NOMO-1 (cell line): ENCODE data around the gene ABCC3.
"Not testable (repeated sequence)": the region's sequence is repeated elsewhere in the genome, so short reads cannot be mapped to it uniquely, and the experiment has no call there.

Experiments used
- DNase-seq, 2 experiments: peaks; one replicate each; lab custom pipeline; 2025; ENCODE audit not compliant: unreplicated experiment in 2 of 2; lab: John Stamatoyannopoulos, UW

Gene ABCC3

DNA sequence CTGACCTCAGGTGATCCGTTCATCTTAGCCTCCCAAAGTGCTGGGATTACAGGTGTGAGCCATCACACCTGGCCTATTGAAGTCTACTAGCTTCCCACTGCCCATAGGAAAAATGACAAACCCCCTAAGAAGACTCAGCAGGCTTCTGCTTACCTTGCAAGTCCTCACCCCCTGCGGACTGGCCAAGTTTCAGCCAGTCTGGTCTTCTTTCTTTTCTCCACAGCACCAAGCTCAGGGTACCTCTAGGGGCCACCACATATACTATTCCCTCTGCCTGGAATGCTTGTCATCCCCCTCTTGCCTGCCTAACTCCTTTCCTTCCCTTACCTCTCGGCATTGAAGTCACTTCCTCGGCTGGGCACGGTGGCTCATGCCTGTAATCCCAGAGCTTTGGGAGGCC lies 31.2 kb downstream of the ABCC3 start:
- DNase-seq, result no peak

DNA sequence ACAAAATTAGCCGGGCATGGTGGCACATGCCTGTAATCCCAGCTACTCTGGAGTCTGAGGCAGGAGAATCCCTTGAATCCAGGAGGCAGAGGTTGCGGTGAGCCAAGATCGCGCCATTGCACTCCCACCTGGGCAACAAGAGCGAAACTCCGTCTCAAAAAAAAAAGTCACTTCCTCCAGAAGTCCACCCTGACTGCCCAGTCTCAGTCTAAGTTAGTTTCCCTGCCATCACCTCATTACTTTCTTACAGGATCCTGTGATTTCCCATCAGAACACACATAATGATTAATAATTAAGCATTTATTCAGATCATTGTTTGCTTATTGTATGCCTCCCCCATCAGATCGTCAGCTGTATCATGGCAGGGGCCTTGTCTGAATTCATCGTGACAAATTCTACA lies 31.6 kb downstream of the ABCC3 start:
- no peak for DNase-seq

DNA sequence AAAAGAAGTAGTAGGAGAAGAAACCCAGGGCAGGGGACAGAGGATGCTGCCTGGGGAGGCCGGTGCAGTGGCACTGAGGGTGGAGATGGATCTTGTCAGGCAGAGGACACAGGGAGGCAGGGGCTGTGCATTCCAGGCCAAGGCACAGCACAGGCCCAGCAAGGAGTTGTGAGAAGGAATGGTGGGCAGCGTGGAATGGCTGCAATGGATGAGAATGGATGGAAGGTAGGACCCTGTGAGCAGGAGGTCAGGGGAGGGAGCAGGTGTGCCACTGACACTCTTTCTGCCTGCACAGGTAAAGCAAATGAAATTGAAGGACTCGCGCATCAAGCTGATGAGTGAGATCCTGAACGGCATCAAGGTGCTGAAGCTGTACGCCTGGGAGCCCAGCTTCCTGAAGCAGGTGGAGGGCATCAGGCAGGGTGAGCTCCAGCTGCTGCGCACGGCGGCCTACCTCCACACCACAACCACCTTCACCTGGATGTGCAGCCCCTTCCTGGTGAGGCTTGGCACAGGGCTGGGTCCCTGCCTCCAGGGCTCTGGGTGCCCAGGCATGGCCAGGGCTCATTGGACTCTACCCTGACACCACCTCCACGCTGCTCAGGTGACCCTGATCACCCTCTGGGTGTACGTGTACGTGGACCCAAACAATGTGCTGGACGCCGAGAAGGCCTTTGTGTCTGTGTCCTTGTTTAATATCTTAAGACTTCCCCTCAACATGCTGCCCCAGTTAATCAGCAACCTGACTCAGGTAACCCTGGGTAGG lies 32.8 kb downstream of the ABCC3 start:
- DNase-seq, result no peak

DNA sequence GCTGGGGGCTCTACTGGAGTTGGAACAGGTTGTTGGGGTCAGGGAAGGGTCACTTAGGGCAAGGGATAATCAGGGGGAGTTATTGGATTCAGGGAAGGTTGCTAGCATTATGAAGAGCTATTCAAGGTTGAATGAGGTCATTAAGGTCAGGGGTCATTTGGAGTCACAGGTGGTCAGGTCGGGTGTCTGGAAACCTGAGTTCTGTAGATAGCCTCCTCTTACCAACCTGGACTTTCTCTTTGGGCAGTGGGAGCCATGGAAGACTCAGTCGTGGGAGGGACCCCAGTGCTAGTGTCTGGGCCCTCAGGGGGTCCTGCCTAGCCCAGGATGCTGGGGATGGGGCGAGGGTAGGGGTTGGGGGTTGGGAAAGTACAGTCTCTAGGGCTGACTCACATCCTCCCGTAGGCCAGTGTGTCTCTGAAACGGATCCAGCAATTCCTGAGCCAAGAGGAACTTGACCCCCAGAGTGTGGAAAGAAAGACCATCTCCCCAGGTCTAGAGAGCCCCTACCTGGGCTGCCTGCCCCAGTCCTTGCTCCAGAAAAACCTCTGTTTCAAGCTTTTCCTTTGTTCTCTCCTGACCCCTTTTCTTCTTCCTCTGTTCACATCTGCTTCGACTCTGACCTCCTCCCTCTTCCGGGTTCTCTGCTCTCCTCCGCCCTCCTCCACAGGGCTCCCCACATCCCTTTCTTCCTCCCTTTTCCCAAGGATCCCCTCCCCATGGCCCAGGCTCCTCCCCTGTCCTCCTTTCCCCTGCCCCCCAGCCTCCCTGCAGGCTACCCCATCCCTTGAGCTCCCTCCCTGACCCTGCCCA lies 33.5 kb downstream of the ABCC3 start:
- DNase-seq, result no peak

DNA sequence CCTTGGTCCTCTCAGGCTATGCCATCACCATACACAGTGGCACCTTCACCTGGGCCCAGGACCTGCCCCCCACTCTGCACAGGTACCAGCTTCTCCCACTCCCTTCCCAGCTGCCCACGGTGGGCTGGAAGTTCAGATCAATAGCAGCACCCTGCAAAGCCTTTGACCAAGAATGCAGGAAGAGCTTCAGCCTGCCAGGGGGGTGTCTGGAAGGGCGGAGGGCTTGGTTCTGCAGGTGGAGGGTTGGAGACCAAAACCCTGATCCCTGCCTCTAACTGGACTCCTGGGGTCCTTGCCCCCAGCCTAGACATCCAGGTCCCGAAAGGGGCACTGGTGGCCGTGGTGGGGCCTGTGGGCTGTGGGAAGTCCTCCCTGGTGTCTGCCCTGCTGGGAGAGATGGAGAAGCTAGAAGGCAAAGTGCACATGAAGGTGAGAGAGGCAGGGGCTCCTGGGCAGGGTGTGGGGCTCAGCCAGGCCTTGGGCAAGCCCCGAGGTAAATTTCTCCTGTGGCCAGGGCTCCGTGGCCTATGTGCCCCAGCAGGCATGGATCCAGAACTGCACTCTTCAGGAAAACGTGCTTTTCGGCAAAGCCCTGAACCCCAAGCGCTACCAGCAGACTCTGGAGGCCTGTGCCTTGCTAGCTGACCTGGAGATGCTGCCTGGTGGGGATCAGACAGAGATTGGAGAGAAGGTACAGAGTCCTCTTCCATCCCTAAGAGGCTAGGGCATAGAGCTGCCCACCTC lies 34.3 kb downstream of the ABCC3 start:
- DNase-seq, result no peak

DNA sequence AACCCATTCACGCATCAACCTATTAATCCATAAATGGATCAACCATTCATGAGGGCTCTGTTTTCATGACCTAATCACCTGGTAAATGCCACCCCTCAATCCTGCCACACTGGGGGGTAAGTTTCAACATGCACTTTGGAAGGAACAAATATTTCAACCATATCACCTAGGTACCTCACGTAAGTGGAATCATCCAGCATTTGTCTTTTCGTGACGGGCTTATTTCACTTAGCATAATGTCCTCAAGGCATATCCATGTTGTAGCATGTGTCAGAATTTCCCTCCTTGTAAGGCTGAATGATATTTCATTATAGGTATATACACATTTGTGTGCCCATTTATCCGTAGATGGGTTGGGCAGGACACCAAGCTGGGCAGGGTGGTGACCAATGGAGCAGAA lies 37.4 kb downstream of the ABCC3 start:
- no peak for DNase-seq

DNA sequence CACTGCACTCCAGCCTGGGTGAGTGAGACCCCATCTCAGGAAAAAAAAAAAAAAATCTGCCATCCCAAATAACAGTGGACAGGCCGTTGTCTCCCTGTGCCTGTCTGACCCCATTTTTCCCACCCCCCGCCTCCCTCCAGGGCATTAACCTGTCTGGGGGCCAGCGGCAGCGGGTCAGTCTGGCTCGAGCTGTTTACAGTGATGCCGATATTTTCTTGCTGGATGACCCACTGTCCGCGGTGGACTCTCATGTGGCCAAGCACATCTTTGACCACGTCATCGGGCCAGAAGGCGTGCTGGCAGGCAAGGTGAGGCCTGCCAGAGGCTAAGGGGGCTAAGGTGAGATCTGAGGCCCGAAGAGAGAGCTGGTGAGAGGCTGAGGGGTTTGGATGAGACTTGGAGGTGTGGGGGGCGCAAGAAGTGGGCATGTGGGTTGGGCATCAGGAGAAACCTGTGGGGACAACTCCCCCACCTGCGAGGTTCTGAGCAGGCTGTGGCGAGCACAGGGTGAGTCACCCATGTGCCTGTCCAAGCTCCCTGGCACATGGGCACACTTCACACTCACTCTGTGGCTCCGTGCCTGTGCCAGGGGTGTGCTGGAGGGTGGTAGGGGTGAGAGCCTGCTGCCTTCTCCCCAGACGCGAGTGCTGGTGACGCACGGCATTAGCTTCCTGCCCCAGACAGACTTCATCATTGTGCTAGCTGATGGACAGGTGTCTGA lies 38.3 kb downstream of the ABCC3 start:
- DNase-seq, result no peak

DNA sequence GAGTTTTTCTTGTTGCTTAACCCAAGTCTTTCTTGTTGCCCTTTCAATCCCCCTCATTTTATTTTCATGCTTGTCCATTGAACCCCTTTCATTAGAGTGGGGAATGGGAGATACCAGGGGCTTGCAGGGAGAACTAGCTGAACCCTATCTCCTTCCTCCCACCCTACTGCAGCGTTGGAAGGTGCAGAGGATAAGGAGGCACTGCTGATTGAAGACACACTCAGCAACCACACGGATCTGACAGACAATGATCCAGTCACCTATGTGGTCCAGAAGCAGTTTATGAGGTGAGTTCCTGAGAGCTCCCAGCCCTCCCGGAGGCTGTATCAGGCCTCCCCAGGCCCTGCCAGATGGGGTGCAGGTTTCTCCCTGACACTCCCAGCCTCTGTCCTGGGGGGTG lies 40.5 kb downstream of the ABCC3 start:
- DNase-seq, result no peak

DNA sequence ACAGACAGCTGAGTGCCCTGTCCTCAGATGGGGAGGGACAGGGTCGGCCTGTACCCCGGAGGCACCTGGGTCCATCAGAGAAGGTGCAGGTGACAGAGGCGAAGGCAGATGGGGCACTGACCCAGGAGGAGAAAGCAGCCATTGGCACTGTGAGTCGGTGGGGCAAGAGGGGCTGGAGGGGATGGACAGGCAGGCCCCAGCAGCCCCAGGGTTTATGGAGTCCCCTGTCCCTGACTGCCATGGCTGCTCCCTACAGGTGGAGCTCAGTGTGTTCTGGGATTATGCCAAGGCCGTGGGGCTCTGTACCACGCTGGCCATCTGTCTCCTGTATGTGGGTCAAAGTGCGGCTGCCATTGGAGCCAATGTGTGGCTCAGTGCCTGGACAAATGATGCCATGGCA lies 40.9 kb downstream of the ABCC3 start:
- no peak for DNase-seq

DNA sequence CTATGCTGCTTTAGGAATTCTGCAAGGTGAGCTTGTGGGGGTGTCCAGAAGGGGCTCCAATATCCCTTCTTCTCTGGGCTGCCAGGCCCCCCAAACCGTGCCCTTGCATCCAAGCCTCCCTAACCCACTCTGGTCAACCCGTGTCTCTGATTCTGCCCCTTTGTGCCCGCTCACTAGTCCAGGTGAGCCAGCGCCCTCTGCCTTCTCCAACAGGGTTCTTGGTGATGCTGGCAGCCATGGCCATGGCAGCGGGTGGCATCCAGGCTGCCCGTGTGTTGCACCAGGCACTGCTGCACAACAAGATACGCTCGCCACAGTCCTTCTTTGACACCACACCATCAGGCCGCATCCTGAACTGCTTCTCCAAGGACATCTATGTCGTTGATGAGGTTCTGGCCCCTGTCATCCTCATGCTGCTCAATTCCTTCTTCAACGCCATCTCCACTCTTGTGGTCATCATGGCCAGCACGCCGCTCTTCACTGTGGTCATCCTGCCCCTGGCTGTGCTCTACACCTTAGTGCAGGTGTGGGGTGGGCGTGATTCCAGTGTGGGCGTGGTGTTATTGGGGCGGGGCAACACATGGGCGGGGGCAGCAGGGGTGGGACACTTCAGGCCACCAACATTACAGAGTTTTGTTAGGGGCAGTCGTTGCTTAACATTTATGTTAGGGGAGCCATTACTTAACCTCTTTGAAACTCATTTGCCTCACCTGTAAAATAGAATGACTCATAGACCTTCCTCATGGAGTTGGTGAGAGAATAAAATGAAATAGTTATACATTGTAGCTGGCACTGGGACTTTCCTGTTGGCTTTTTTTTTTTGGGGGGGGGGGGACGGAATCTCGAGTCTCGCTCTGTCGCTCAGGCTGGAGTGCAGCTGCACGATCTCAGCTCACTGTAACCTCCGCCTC lies 41.6 kb downstream of the ABCC3 start:
- no peak for DNase-seq

DNA sequence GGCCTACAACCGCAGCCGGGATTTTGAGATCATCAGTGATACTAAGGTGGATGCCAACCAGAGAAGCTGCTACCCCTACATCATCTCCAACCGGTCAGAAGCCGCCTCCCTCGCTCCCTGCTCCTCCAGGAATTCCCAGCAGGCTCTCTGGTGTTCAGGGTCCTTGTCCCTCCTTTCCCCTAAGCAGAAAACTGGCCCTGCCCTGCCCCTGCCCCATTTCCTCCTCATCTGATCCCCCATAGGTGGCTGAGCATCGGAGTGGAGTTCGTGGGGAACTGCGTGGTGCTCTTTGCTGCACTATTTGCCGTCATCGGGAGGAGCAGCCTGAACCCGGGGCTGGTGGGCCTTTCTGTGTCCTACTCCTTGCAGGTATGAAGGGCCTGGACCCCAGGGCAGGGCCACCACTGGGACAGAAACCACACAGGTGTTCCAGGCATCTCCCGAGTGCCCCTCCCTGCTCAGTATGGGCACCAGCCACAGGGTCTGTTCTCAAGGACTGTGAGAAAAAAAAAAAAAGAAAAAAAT lies 43.2 kb downstream of the ABCC3 start:
- DNase-seq, result no peak

DNA sequence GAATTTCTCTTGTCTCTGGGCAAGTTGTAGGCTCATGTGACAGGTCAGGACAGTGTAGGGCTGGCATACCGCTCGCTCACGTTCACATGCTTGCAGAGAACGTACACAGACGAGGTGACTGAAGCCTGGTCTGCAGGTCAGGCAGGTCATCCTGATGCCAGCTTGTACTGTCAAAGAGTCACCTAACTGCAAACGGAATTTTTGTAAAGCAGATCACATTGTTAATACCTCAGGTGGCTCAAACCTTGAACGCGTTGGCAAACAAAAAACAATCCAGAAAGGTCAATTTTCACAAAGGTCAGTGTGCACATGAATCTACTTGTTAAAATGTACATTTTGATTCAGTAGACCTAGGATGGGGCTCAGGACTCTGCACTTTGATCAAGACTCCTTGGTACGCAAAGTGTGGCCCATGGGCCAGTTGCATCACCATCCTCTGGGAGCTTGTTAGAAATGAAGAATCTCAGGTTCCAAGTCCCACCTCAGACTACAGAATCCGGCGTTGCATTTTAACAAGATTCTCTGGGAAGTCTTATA lies 44.4 kb downstream of the ABCC3 start:
- DNase-seq, result no peak

DNA sequence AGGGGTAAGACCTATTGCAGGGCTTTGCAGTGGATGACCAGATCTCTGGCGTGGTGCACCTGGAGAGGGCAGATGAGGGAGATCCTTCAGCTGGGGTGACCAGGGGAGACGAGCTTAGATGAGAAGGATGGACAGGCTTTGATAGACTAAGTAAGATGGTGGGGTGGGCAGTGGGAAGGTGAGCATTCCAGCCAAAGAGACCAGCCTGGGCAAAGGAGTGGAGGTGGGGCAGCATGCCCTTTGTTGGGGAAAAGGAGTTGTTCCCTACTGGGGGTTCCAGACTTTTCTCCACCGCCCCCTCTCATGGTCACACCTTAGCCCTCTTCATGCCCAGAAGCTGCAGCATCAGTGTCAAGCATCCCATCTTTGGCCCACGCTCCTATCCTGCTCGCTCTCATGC lies 45.4 kb downstream of the ABCC3 start:
- no peak for DNase-seq

DNA sequence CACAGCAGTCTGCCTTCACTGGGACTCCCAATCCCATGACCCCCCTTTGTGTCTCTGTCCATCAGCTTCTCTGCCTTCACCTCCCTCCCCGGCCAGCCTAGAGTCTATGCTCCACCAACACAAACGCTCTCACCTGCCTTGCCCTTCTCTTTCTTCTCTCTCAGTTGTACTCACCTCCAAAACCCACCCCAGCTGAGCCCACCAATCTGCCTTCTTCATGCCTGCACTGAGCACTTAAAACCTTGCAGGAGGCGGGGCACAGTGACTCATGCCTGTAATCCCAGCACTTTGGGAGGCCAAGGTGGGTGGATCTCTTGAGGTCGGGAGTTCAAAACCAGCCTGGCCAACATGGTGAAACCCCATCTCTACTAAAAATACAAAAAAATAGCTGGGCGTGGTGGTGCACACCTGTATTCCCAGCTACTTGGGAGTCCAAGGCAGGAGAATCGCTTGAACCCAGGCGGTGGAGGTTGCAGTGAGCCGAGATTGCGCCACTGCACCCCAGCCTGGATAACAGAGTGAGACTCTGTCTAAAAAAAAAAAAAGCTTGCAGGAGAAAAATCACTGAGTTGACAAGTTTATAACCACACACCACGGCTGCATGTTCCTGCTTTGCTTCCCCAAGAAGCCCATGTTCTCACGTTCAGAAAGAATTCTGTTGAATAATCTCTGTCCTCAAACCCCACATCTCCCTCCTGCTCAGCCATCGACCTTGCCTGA lies 46.0 kb downstream of the ABCC3 start:
- not testable (repeated sequence) for DNase-seq

DNA sequence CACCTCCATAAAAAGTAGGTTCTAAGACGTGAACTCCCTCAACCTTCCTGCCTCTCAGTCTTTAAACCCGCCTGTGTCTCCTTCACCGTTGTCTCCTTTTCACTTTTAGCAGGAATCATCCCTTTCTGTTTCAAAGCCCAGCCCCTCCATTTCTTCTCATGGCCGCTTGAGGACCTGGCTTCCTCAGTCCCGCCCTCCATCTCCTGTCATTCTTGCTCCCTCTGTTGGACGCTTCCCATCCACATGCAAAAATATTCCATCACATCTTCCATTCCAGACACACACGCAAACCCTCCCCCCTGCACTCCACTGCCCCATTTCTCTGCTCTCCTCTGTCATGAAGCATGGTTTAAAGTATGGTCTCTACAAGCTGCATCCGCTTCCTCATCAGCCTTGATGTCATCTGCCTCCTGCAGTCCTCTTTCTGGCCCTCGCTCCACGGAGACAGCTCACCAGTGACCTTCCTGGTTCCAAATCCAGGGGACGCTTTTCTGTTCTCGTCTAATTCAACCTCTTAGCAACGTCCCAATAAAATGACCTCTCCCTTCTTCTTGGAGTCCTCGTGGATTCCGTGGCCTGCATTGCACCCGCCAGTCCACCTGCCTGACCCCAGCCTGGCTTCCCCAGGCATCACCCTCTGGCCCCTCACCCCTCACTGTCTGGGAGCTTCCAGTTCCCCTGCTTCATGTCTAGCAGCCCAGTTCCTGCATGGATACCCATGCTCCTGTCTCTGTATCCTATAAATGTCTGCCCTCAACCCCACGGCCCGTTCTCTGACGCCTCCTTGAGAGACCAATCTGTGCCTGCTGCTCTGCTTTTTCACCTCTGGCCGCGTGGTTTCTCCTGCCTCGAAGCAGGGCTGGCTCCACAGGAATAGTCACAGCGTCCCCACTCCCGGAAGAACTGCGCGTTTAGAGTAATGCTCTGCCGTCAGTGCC lies 46.9 kb downstream of the ABCC3 start:
- peak; percentile 23 to 30 for DNase-seq

DNA sequence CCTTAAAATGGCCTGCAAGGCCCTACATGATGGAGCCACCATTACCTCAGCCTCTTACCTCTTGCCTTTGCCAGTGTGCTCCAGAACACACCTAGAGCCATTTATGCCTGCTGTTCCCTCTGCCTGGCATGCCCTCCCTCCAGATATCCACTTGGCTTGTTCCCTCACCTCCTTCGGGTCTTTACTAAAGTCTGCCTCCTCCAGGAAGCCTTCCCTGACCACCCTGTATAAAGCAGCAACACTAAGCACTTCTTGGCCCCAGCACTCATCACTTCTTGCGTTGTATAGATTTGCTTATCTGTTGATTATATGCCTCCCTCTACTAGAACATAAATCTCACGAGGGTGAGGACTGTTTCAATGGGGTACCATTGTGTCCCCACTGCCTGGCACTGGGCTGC lies 47.8 kb downstream of the ABCC3 start:
- DNase-seq, result no peak

DNA sequence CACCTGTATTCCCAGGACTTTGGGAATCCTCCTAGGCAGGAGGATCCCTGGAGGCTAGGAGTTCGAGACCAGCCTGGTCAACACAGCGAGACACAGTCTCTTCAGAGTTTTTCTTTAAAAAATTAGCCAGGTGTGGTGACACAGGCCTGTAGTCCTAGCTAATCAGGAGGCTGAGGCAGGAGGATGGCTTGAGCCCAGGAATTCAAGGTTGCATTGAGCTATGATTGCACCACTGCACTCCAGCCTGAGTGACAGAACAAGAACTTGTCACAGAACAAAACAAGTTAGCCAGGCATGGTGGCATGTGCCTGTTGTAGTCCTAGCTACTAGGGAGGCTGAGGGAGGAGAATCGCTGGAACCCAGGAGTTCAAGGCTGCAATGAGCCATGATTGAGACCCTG lies 48.3 kb downstream of the ABCC3 start:
- DNase-seq, result no peak
